ACC112 (cell line): ENCODE results near the gene ALPI.

ENCODE experiments used
- H2AFZ ChIP-seq: fragments of 200-600 bp; sonication (generic); one replicate; pipeline ENCODE4 v1.6.0; 2017; ENCODE audit warnings: antibody characterized with exemption, low read length; ENCODE audit not compliant: unreplicated experiment
- H3K27ac ChIP-seq: fragments of 200-600 bp; sonication (generic); 2 replicates; pipeline ENCODE4 v1.5.1; 2014; ENCODE audit warnings: low read depth, mild to moderate bottlenecking, antibody characterized with exemption, low read length, moderate library complexity
- H3K27me3 ChIP-seq: fragments of 200-600 bp; sonication (generic); 2 replicates; pipeline ENCODE4 v1.6.1; 2014; ENCODE audit warnings: mild to moderate bottlenecking, antibody characterized with exemption, low read length, moderate library complexity, mixed read lengths; ENCODE audit not compliant: insufficient read depth
- H3K36me3 ChIP-seq: fragments of 200-600 bp; sonication (generic); 2 replicates; pipeline ENCODE4 v1.6.1; 2016; ENCODE audit warnings: mild to moderate bottlenecking, antibody characterized with exemption, low read length, moderate library complexity, mixed read lengths; ENCODE audit not compliant: insufficient read depth
- H3K4me1 ChIP-seq: fragments of 200-600 bp; sonication (generic); one replicate; pipeline ENCODE4 v1.6.1; 2016; ENCODE audit warnings: low read length, mixed read lengths; ENCODE audit not compliant: insufficient read depth, unreplicated experiment, control insufficient read depth
- H3K4me3 ChIP-seq: fragments of 200-600 bp; sonication (generic); 2 replicates; pipeline ENCODE4 v1.5.1; 2014; ENCODE audit warnings: mild to moderate bottlenecking, low read depth, low read length
- H3K79me2 ChIP-seq: fragments of 200-600 bp; sonication (generic); one replicate; pipeline ENCODE4 v1.6.0; 2016; ENCODE audit warnings: low read length; ENCODE audit not compliant: control insufficient read depth, unreplicated experiment, insufficient read depth

Gene ALPI

DNA sequence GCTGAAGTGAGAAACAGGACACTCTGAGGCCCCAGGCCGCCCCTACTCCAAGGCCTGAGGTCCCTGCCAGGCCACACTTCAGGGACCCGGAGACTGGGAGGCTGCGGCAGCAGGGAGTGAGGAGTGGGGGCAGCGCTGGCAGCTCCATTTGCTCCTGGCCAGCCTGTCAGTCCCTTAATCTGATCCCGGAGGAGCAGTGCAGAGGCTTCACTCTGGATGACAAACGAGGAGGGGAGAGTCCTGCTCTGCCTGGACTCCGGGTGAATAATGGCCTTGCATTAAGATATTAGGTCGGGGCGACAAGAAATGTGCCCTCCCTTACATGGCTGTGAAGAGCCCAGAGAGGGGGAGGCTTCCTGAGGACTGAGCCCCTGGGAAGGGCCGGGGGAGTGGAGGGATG lies 49.9 kb downstream of the ALPI start:
- H3K4me1 ChIP-seq, result peaks cover 2% of the 10 kb centered on the region
- peaks cover 60% of the 10 kb centered on the region for H3K27me3 ChIP-seq
- no peak overlapping the region for H3K27ac ChIP-seq
- no peaks in the 10 kb centered on the region for H3K79me2 ChIP-seq
- H3K4me3 ChIP-seq, result no peak overlapping the region
- H3K36me3 ChIP-seq, result no peaks in the 10 kb centered on the region
- H2AFZ ChIP-seq, result no peak overlapping the region

DNA sequence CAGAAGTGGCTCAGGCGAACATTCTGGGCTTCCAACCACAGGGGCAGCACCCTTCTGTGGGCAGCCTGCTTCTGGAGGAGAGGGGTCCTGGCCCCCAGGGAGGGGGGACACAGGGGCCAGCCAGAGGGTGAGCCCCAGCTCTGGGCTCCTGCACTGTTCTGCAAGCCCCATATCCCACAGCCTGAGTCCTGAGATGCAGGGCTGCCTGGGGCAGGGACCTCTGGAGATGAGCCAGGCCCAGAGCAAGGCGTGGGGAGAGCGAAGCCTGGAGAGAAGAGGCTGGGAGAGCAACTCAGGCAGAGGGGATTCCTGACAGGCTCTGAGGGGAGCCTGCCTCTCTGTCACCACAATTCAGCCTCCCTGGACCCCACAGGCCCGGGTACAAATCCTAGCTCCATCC lies 50.8 kb downstream of the ALPI start:
- no peak overlapping the region for H3K27ac ChIP-seq
- no peak overlapping the region for H3K4me3 ChIP-seq
- no peaks in the 10 kb centered on the region for H3K79me2 ChIP-seq
- H3K27me3 ChIP-seq, result peaks cover 59% of the 10 kb centered on the region
- H3K36me3 ChIP-seq, result no peaks in the 10 kb centered on the region
- H2AFZ ChIP-seq, result no peak overlapping the region
- peaks cover 2% of the 10 kb centered on the region for H3K4me1 ChIP-seq

- no peaks in the 10 kb centered on the region for H3K36me3 ChIP-seq
- H3K27ac ChIP-seq, result no peak overlapping the region
- no peak overlapping the region for H3K4me3 ChIP-seq
- no peaks in the 10 kb centered on the region for H3K79me2 ChIP-seq
- H3K27me3 ChIP-seq, result peaks cover 53% of the 10 kb centered on the region
- H3K4me1 ChIP-seq, result no peaks in the 10 kb centered on the region
- no peak overlapping the region for H2AFZ ChIP-seq
Observed at GRCh38 chr2:232508251-232508650, 52.3 kb downstream of the ALPI start.
